Measurements from ENCODE around the gene FEM1B. TPM values are rescaled to one million over a fixed set of nuclear protein-coding genes. Genes with fewer than 3 reads are reported as not detected.

FEM1B gene
- total and polyA plus RNA-seq, 4 donors, result 39.9 to 128 (median 76.3) TPM

DNA sequence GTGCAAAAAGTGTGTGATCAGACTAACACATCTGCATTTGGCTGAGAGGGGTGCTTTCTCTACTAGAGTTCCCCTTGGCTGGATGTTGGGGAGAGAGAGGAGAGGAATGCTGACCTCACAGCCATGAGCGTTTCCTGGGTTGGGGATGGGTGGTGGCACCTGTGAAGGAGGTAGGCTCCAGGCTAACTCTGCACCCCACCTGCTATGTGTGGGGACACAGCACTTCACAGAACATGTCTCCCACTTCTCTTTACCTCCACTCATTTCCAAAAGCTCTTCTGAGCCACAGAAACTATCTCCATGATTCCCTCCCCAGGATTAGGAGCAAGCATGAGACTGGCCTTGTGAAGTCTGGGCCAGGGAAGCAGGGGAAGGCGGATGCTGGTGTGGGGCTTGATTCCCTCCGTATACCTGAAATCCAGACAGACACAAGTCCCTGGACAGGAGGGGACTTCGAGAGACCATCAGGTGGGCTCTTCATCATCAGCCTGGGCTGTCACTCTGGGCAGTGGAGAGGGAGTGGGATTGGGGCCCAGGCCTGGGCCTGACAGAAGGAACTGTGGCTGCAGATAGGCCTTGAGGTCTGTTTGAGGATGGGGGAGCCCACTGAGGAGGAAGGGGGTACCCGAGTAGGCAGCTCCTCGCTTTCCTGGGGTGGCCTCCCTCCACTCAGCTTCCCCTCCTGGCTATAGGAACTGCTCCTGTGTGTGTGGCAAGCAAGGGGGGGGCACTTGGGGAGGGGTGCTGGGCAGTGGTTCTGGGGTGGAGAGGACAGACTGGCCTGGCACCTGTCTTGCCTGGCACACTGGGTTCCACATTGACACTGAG is 40.7 kb downstream of the FEM1B start:
- no peaks in the 10 kb centered on the region for H3K27me3 ChIP-seq (ENCODE audit: control insufficient read depth, insufficient read depth, low read length)
- H3K9me3 ChIP-seq (ENCODE audit: control insufficient read depth, insufficient read depth, low read length), result no peaks in the 10 kb centered on the region
- H3K4me3 ChIP-seq (ENCODE audit: low read depth, low read length), result no peak overlapping the region
- 92% methylated on average over 3 of the region's 6 CpGs for WGBS (ENCODE audit: insufficient coverage)
- H3K27ac ChIP-seq (ENCODE audit: low read depth, low read length), result no peak overlapping the region
- peaks cover 29% of the 10 kb centered on the region for H3K4me1 ChIP-seq (ENCODE audit: control insufficient read depth, insufficient read depth, low read length)
- DNase-seq (ENCODE audit: low read depth in 4 of 6, low spot score in 6 of 6), result no peak
- H3K36me3 ChIP-seq (ENCODE audit: control insufficient read depth, insufficient read depth, low read length), result no peaks in the 10 kb centered on the region

DNA sequence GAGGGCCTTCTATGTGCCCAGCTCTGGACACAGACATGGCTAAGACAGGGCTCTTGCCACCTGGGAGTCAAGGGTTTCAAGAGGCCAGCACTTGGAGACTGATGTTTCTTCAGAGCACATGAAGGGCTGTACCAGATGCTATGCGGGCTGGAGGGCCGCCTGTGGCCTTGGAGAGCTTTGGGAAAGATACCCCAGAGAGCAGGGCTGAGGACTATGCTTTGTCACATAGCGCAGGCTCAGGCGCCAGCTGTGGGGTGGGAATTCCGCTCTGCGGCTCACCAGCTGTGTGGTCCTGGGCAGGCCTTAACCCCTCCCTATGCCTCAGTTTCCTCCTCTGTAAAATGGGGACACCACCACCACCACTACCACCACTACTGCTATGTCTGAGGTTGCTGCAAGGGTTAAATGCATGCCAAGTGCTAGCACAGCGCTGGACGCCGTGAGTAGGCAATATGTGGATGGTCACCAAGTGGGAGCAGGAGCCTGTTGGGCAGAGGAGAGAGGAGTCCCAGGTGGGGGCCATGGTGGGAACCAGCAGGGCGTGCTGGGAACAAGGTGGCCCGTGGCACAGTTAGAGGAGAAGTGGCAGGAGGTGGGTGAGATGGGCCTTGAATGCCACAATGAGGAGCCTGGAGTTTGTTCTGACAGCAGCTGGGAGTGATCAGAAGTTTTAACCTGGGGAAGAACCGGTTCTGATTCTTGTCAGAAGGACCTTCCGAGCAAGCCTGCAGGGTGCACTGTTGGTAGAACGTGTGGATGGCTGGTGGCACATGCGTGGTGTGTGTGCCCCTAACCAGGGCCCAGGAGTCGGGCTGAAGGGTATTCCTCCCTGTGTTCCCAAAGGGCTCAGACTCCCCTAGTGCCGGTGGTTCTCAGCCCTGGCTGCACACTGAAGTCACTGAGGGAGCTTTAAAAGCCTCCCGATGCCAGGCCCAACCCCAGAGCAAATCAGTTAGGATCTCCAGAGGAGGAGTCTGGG is 41.7 kb downstream of the FEM1B start:
- Histone ChIP-seq H3K36me3 (ENCODE audit: control insufficient read depth, insufficient read depth, low read length) (no peaks in the 10 kb centered on the region), H3K27me3 (ENCODE audit: control insufficient read depth, insufficient read depth, low read length) (no peaks in the 10 kb centered on the region), H3K9me3 (ENCODE audit: control insufficient read depth, insufficient read depth, low read length) (no peaks in the 10 kb centered on the region), H3K4me1 (ENCODE audit: control insufficient read depth, insufficient read depth, low read length) (peaks cover 21% of the 10 kb centered on the region), H3K27ac (ENCODE audit: low read depth, low read length) (no peak overlapping the region), H3K4me3 (ENCODE audit: low read depth, low read length) (no peak overlapping the region)
- no peak for DNase-seq (ENCODE audit: low read depth in 4 of 6, low spot score in 6 of 6)
- 78% methylated on average over 10 of the region's 18 CpGs for WGBS (ENCODE audit: insufficient coverage)

DNA sequence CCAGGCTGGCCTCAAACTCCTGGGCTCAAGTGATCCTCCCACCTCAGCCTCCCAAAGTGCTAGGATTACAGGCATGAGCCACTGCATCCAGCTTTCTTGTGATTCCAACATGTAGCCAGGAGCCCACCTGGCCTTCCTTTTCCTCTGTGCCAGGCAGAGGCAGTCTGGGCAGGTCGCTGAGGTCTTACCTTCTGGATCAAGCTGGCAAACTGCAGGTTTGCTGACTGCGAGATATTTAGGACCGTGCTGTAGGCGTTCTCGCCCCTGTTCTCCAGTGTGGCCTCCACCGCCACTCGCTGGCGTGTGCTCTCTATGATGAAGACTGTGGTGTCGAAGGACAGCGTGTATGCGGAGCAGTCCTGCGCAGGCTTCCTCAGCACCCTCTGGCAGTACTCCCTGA is 42.5 kb downstream of the FEM1B start:
- Histone ChIP-seq H3K27ac (ENCODE audit: low read depth, low read length) (no peak overlapping the region), H3K36me3 (ENCODE audit: control insufficient read depth, insufficient read depth, low read length) (no peaks in the 10 kb centered on the region), H3K9me3 (ENCODE audit: control insufficient read depth, insufficient read depth, low read length) (no peaks in the 10 kb centered on the region), H3K27me3 (ENCODE audit: control insufficient read depth, insufficient read depth, low read length) (no peaks in the 10 kb centered on the region), H3K4me1 (ENCODE audit: control insufficient read depth, insufficient read depth, low read length) (peaks cover 16% of the 10 kb centered on the region), H3K4me3 (ENCODE audit: low read depth, low read length) (no peak overlapping the region)
- no peak for DNase-seq (ENCODE audit: low read depth in 4 of 6, low spot score in 6 of 6)
- WGBS (ENCODE audit: insufficient coverage), result 98% methylated on average over 12 of the region's 12 CpGs

DNA sequence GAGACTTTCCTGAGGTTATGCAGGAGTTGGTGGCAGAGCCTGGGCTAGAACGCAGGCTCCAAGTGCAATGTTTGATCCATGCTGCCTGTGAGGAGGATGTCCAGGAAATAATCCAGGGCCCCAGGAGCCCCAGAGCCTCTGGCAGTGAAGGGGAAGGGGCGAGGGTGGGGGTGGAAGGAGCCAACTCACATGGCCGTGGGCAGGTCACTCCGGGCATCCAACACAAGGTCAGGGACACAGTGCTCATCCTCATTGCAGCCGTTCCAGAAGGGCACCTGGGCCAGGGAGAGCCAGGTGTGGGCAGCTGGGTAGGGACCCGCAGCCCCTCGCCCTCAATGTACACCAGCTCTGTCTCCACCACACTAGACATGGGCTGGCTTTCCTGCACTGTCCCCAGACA is 43.7 kb downstream of the FEM1B start:
- DNase-seq (ENCODE audit: low read depth in 4 of 6, low spot score in 6 of 6), result no peak
- H3K4me1 ChIP-seq (ENCODE audit: control insufficient read depth, insufficient read depth, low read length), result peaks cover 6% of the 10 kb centered on the region
- no peaks in the 10 kb centered on the region for H3K9me3 ChIP-seq (ENCODE audit: control insufficient read depth, insufficient read depth, low read length)
- H3K27me3 ChIP-seq (ENCODE audit: control insufficient read depth, insufficient read depth, low read length), result peaks cover under 1% of the 10 kb centered on the region
- whole genome bisulfite sequencing (ENCODE audit: insufficient coverage), result 88% methylated on average over 7 of the region's 7 CpGs
- no peaks in the 10 kb centered on the region for H3K36me3 ChIP-seq (ENCODE audit: control insufficient read depth, insufficient read depth, low read length)
- no peak overlapping the region for H3K4me3 ChIP-seq (ENCODE audit: low read depth, low read length)
- H3K27ac ChIP-seq (ENCODE audit: low read depth, low read length), result no peak overlapping the region

DNA sequence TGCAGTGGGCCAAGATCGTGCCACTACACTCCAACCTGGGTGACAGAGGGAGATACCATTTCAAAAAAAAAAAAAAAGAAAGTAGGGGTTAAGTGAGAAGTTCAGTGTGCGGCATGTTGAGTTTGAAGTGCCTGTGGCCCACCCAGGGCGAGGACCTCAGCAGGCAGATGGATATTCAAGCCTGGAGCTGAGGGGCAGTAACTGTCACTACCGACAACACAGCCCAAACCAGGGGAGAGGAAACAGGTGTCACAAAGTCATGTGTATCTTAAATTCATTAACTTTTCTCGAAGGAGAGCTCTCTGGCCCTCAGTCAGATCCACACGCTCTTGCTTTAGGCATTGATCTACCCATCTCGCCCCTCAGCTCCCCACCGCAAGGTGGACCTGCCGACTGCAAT is 45.3 kb downstream of the FEM1B start:
- no peak overlapping the region for H3K4me3 ChIP-seq (ENCODE audit: low read depth, low read length)
- H3K27ac ChIP-seq (ENCODE audit: low read depth, low read length), result no peak overlapping the region
- no peaks in the 10 kb centered on the region for H3K9me3 ChIP-seq (ENCODE audit: control insufficient read depth, insufficient read depth, low read length)
- WGBS (ENCODE audit: insufficient coverage), result 75% methylated on average over 6 of the region's 9 CpGs
- H3K36me3 ChIP-seq (ENCODE audit: control insufficient read depth, insufficient read depth, low read length), result no peaks in the 10 kb centered on the region
- peaks cover 3% of the 10 kb centered on the region for H3K27me3 ChIP-seq (ENCODE audit: control insufficient read depth, insufficient read depth, low read length)
- H3K4me1 ChIP-seq (ENCODE audit: control insufficient read depth, insufficient read depth, low read length), result peaks cover 8% of the 10 kb centered on the region
- DNase-seq (ENCODE audit: low read depth in 4 of 6, low spot score in 6 of 6), result no peak

DNA sequence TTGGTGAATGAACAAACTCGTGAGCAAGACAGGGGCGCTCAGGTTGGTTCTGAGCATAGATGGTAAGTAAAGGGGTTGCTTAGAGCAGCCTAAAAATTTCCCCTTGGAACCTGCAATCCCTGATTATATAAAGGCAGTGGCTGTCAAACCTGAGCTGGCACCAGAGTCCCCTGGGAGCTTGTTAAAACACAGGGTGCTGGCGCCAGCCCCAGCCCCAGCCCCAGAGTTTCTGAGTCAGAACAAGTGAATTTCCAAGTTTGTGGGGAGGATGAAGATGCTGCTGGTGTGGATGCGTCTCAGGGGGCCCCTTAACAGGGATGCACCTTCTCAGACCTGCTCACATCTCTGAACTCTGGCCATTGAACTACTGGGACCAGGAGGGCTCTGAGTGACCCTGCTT is 48.2 kb downstream of the FEM1B start:
- peaks cover 3% of the 10 kb centered on the region for H3K27me3 ChIP-seq (ENCODE audit: control insufficient read depth, insufficient read depth, low read length)
- DNase-seq (ENCODE audit: low read depth in 4 of 6, low spot score in 6 of 6), result no peak
- no peak overlapping the region for H3K4me3 ChIP-seq (ENCODE audit: low read depth, low read length)
- WGBS (ENCODE audit: insufficient coverage), result 90% methylated on average over 3 of the region's 4 CpGs
- no peaks in the 10 kb centered on the region for H3K9me3 ChIP-seq (ENCODE audit: control insufficient read depth, insufficient read depth, low read length)
- peaks cover 15% of the 10 kb centered on the region for H3K4me1 ChIP-seq (ENCODE audit: control insufficient read depth, insufficient read depth, low read length)
- no peaks in the 10 kb centered on the region for H3K36me3 ChIP-seq (ENCODE audit: control insufficient read depth, insufficient read depth, low read length)
- no peak overlapping the region for H3K27ac ChIP-seq (ENCODE audit: low read depth, low read length)

DNA sequence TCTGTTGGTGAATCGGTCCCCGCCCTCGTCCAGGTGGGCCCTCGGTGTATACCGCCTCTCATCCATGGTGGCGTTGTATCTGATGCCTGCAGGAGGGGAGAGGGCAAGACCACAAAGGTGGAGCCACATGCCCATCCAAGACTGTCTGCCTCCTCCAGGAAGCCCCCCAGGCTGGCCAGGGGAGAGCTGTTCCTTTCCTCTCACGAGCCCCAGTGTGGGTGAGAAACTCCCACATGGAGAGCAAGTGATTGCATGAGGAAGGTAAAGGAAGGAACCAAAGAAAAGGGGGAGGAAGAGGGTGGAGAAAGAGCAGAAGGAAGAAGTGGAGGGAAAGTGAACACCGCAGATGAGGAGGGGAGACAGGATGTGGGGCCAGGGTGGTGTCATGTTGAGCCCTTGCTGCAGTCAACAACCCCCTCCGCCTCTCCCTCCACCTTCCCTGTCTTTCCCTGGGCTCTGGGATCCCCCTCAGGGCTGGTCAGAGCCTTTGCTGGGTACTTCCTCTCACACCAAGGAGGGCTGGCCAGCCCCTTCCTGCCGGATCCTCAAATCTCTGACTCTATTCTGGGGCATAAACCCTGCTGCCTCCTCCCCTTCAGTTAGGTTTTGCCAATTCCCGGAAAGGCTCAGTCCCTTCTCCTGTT is 49.3 kb downstream of the FEM1B start:
- Histone ChIP-seq H3K4me3 (ENCODE audit: low read depth, low read length) (no peak overlapping the region), H3K9me3 (ENCODE audit: control insufficient read depth, insufficient read depth, low read length) (no peaks in the 10 kb centered on the region), H3K4me1 (ENCODE audit: control insufficient read depth, insufficient read depth, low read length) (peaks cover 26% of the 10 kb centered on the region), H3K36me3 (ENCODE audit: control insufficient read depth, insufficient read depth, low read length) (no peaks in the 10 kb centered on the region), H3K27ac (ENCODE audit: low read depth, low read length) (no peak overlapping the region), H3K27me3 (ENCODE audit: control insufficient read depth, insufficient read depth, low read length) (peaks cover 3% of the 10 kb centered on the region)
- 84% methylated on average over 10 of the region's 11 CpGs for WGBS (ENCODE audit: insufficient coverage)
- no peak for DNase-seq (ENCODE audit: low read depth in 4 of 6, low spot score in 6 of 6)

DNA sequence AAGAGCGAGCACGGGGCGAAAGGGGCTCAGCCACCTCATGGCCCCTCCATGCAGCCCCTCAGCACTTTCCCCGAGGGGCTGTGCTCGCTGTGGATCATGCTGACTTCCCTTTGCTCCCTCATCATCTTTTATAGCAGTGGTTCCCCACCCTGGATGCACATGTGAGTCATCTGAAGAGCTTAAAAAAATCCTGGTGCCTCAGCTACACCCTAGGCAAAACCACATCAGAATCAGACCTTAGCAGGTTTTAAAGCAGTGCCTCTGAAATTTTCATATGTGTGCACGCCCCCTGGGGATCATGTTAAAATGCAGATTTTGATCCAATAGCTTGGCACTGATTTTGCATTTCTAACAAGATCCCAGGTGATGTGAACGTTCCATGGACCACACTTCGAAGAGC is 50.9 kb downstream of the FEM1B start:
- peaks cover 35% of the 10 kb centered on the region for H3K4me1 ChIP-seq (ENCODE audit: control insufficient read depth, insufficient read depth, low read length)
- H3K27me3 ChIP-seq (ENCODE audit: control insufficient read depth, insufficient read depth, low read length), result peaks cover 3% of the 10 kb centered on the region
- DNase-seq (ENCODE audit: low read depth in 4 of 6, low spot score in 6 of 6), result no peak
- no peaks in the 10 kb centered on the region for H3K9me3 ChIP-seq (ENCODE audit: control insufficient read depth, insufficient read depth, low read length)
- H3K4me3 ChIP-seq (ENCODE audit: low read depth, low read length), result no peak overlapping the region
- WGBS (ENCODE audit: insufficient coverage), result 57% methylated on average over 5 of the region's 8 CpGs
- H3K27ac ChIP-seq (ENCODE audit: low read depth, low read length), result no peak overlapping the region
- H3K36me3 ChIP-seq (ENCODE audit: control insufficient read depth, insufficient read depth, low read length), result no peaks in the 10 kb centered on the region

DNA sequence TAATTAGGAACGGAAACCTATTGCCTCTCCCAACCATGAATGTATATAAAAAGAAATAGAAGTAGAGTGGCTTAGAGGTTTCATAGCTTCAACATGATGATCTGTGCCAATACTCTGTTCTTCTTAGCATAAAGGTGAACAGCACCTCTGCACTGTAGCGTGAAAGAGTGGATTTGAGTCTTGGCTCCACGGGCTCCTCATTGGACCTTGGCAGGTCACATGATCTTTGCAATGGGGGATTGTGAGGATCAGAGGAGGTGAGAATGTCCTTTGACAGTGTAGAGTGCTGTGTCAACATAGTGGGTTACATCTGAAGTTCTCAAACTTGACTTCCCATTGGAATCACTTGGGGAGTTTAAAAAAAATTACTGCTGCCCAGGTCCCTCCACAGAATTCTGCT is 51.4 kb downstream of the FEM1B start:
- Histone ChIP-seq H3K4me3 (ENCODE audit: low read depth, low read length) (no peak overlapping the region), H3K36me3 (ENCODE audit: control insufficient read depth, insufficient read depth, low read length) (no peaks in the 10 kb centered on the region), H3K27me3 (ENCODE audit: control insufficient read depth, insufficient read depth, low read length) (peaks cover 3% of the 10 kb centered on the region), H3K27ac (ENCODE audit: low read depth, low read length) (no peak overlapping the region), H3K9me3 (ENCODE audit: control insufficient read depth, insufficient read depth, low read length) (no peaks in the 10 kb centered on the region), H3K4me1 (ENCODE audit: control insufficient read depth, insufficient read depth, low read length) (peaks cover 40% of the 10 kb centered on the region)
- 89% methylated on average over 2 of the region's 3 CpGs for WGBS (ENCODE audit: insufficient coverage)
- DNase-seq (ENCODE audit: low read depth in 4 of 6, low spot score in 6 of 6), result no peak
